Measurements from ENCODE around the gene INSIG1. TPM values are rescaled to one million over a fixed set of nuclear protein-coding genes. Genes with fewer than 3 reads are reported as not detected.

The INSIG1 gene
- total RNA-seq, 1 experiment from 2014 or later: 105 TPM

- in situ Hi-C loops (cut with HindIII; ENCODE audit: low pct_unique_long_range_greater_than_20kb, low sequenced_read_pairs): no loop called here
- DNase-seq (ENCODE audit: low read depth, low spot score): no peak
These were observed 35.9 kb downstream of the INSIG1 start for GRCh38 chr7:155333346-155334234.

- in situ Hi-C loops (cut with HindIII; ENCODE audit: low pct_unique_long_range_greater_than_20kb, low sequenced_read_pairs): no loop called here
- no peak for DNase-seq (ENCODE audit: low read depth, low spot score)
These were observed 39.3 kb downstream of the INSIG1 start for GRCh38 chr7:155336812-155337602.

DNA sequence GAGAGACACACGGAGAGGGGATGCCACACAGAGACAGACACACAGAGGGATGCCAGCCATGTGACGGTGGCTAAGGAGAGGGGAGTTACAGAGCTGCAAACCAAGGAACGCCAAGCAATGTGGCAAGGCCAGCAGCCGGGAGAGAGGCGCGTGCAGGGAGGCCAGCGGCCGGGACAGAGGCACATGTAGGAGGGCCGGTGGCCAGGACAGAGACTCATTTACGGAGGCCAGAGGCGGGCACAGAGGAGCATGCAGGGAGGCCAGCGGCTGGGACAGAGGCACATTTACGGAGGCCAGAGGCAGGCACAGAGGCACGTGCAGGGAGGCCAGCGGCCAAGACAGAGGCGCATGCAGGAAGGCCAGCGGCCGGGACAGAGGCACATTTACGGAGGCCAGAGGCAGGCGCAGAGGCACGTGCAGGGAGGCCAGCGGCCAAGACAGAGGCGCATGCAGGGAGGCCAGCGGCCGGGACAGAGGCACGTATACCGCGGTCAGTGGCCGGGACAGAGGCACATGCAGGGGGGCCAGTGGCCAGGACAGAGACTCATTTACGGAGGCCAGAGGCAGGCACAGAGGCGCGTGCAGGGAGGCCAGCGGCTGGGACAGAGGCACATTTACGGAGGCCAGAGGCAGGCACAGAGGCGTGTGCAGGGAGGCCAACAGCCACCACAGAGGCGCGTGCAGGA is 40.4 kb downstream of the INSIG1 start:
- in situ Hi-C loops (cut with HindIII; ENCODE audit: low pct_unique_long_range_greater_than_20kb, low sequenced_read_pairs): no loop called here
- DNase-seq (ENCODE audit: low read depth, low spot score): no peak

- in situ Hi-C loops (cut with HindIII; ENCODE audit: low pct_unique_long_range_greater_than_20kb, low sequenced_read_pairs): no loop called here
These were observed 41.1 kb downstream of the INSIG1 start for GRCh38 chr7:155338632-155339320.

GRCh38 chr7:155339474-155339873 is 41.8 kb downstream of the INSIG1 start:
- DNase-seq (ENCODE audit: low read depth, low spot score): no peak
- in situ Hi-C loops (cut with HindIII; ENCODE audit: low pct_unique_long_range_greater_than_20kb, low sequenced_read_pairs): no loop called here

More at GRCh38 chr7:155338632-155339320, 41.1 kb downstream of the INSIG1 start:
- DNase-seq (ENCODE audit: low read depth, low spot score): no peak

DNA sequence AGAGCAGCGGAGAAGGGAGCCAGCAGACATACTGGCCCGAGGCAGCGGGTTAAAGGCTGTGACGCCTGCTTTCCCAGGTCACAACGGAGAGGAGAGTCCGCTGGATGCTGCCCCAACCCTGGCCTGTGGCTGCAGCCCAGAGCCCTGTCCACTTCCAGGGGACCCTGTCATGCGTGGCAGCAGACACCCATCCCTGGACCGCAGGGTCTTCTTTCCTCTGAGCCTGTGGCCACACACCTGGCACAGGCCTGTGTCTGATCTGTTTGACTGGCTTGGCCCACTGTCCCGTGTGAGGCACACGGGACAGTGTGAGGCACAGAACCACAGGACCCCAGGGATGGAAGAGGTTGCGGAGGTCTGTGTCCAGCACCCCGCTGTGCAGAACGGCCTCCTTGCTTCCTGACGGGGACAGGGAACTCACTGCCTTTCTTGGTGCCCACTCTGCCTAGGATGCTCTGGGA is 42.4 kb downstream of the INSIG1 start:
- in situ Hi-C loops (cut with HindIII; ENCODE audit: low pct_unique_long_range_greater_than_20kb, low sequenced_read_pairs): no loop called here
- no peak for DNase-seq (ENCODE audit: low read depth, low spot score)

GRCh38 chr7:155340721-155341120 is 43.0 kb downstream of the INSIG1 start:
- in situ Hi-C loops (cut with HindIII; ENCODE audit: low pct_unique_long_range_greater_than_20kb, low sequenced_read_pairs): no loop called here
- no peak for DNase-seq (ENCODE audit: low read depth, low spot score)

- no peak for DNase-seq (ENCODE audit: low read depth, low spot score)
- in situ Hi-C loops (cut with HindIII; ENCODE audit: low pct_unique_long_range_greater_than_20kb, low sequenced_read_pairs): no loop called here
These were observed 43.8 kb downstream of the INSIG1 start for GRCh38 chr7:155341463-155341983.

GRCh38 chr7:155342313-155342712 is 44.6 kb downstream of the INSIG1 start:
- in situ Hi-C loops (cut with HindIII; ENCODE audit: low pct_unique_long_range_greater_than_20kb, low sequenced_read_pairs): no loop called here
- DNase-seq (ENCODE audit: low read depth, low spot score): no peak

- in situ Hi-C loops (cut with HindIII; ENCODE audit: low pct_unique_long_range_greater_than_20kb, low sequenced_read_pairs): no loop called here
- DNase-seq (ENCODE audit: low read depth, low spot score): no peak
These were observed 45.5 kb downstream of the INSIG1 start for GRCh38 chr7:155343150-155343549.

DNA sequence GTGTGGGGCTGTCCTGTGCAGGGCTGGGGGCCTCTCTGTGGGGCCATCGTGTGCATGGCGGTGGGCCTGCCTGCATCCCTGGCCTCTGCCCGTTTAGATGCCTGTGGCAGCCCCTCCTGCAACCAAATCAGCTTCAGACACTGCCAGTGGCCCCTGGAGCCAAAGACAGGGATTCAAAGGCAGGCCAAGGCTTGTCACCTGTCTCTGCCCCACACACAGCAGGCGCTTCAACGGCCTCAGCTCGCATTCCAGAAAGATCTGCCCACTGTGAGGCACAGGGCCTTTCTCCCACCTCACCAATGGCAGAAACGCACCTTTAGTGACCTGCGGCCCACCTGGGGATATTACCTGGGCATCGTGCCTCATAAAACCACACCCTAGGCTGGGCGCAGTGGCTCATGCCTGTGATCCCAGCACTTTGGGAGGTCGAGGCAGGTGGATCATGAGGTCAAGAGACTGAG is 46.0 kb downstream of the INSIG1 start:
- in situ Hi-C loops (cut with HindIII; ENCODE audit: low pct_unique_long_range_greater_than_20kb, low sequenced_read_pairs): no loop called here

DNA sequence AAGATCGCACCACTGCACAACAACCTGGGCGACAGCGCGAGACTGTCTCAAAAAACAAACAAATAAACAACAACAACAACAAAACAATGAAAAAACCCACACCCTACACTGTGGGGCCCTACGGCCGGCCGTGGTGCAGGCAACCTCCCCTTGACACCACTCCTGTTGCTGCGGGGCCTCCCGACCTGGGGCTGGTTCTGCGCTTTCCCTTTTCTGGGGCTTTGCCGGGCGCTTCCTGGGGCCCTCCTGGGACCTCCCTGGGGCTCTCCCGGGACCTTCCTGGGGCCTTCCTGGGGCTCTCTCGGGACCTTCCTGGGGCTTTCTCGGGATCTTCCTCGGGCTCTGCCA is 46.6 kb downstream of the INSIG1 start:
- no peak for DNase-seq (ENCODE audit: low read depth, low spot score)
- in situ Hi-C loops (cut with HindIII; ENCODE audit: low pct_unique_long_range_greater_than_20kb, low sequenced_read_pairs): no loop called here

More for the DNA sequence above, 46.0 kb downstream of the INSIG1 start:
- DNase-seq (ENCODE audit: low read depth, low spot score): no peak

DNA sequence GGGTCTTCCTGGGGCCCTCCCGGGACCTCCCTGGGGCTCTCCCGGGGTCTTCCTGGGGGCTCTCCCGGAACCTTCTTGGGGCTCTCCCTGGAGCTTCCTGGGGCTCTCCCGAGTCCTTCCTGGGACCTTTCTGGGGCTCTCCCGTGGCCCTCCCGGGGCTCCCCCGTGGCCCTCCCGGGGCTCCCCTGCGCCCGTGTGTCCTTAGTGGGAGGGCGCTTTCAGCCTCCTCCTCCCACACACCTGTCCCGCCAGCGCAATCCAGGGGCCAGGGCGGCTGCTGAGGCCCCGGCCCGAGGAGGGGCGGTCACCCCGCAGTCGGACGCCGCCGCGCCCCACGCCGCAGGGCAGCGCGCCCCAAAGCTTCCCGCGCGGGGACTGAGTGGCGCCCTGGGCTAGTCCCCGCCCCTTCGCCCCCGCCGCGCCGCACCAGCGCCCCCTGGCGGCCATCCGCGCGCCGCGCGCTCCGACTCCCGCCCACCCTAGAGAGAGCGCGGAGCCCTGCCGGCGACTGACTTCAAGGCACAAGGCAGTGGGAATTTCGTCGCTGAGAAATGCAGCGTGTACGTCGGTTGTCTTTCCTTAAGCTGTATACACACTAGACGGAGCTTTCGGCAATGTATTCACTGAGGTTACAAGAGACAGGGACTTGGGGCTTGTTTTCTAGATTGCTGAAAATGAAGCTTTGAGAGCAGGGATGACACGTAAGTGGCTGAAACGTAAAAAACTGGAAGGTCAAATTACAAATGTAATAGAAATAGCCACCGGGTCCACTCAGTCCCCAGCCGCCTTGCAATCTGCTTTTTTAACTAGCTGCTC is 47.1 kb downstream of the INSIG1 start:
- peak; percentile 90 for DNase-seq (ENCODE audit: low read depth, low spot score)
- in situ Hi-C loops (cut with HindIII; ENCODE audit: low pct_unique_long_range_greater_than_20kb, low sequenced_read_pairs): no loop called here

- DNase-seq (ENCODE audit: low read depth, low spot score): no peak
- in situ Hi-C loops (cut with HindIII; ENCODE audit: low pct_unique_long_range_greater_than_20kb, low sequenced_read_pairs): no loop called here
These were observed 47.8 kb downstream of the INSIG1 start for GRCh38 chr7:155345490-155345889.

DNA sequence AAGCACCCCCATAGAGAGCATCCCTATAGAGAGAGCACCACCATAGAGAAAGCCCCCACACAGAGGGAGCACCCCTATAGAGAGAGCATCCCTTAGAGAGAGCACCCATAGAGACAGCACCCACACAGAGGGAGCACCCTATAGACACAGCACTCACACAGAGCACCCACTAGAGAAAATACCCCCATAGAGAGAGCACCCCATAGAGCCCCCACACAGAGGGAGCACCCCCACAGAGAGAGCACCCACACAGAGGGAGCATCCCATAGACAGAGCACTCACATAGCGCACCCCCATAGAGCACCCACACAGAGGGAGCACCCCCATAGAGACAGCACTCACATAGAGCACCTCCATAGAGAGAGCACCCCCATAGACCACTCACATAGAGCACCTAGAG is 48.6 kb downstream of the INSIG1 start:
- in situ Hi-C loops (cut with HindIII; ENCODE audit: low pct_unique_long_range_greater_than_20kb, low sequenced_read_pairs): no loop called here
- DNase-seq (ENCODE audit: low read depth, low spot score): no peak

GRCh38 chr7:155348806-155349205 is 51.1 kb downstream of the INSIG1 start:
- in situ Hi-C loops (cut with HindIII; ENCODE audit: low pct_unique_long_range_greater_than_20kb, low sequenced_read_pairs): no loop called here
- no peak for DNase-seq (ENCODE audit: low read depth, low spot score)
